ENCODE data around the gene TTC32.
"Not testable (repeated sequence)": the region's sequence is repeated elsewhere in the genome, so short reads cannot be mapped to it uniquely, and the experiment has no call there.

The TTC32 gene

GRCh38 chr2:19901442-19902215 is at the start of gene TTC32:
TSS of gene TTC32 (minus strand) at chr2:19901983. CDS start at chr2:19901854, 129 bp downstream.
- no peak for FAIRE-seq

GRCh38 chr2:19949071-19949470 is 47.3 kb upstream of the TTC32 start:
- no peak for FAIRE-seq

- FAIRE-seq, result no peak
Observed at GRCh38 chr2:19947184-19947940, 45.6 kb upstream of the TTC32 start.

- no peak for FAIRE-seq
Observed at GRCh38 chr2:19944205-19944845, 42.5 kb upstream of the TTC32 start.

GRCh38 chr2:19943189-19943588 is 41.4 kb upstream of the TTC32 start:
- no peak for FAIRE-seq

GRCh38 chr2:19942199-19942598 is 40.4 kb upstream of the TTC32 start:
- no peak for FAIRE-seq

GRCh38 chr2:19937004-19937403 is 35.2 kb upstream of the TTC32 start:
- peak; percentile 94 for FAIRE-seq

- FAIRE-seq, result no peak
Observed at GRCh38 chr2:19936203-19936602, 34.4 kb upstream of the TTC32 start.

- peak; percentile 86 for FAIRE-seq
Observed at GRCh38 chr2:19933351-19933981, 31.7 kb upstream of the TTC32 start.

- no peak for FAIRE-seq
Observed at GRCh38 chr2:19932928-19933327, 31.1 kb upstream of the TTC32 start.

- FAIRE-seq, result no peak
Observed at GRCh38 chr2:19929226-19929625, 27.4 kb upstream of the TTC32 start.

- FAIRE-seq, result not testable (repeated sequence)
Observed at GRCh38 chr2:19927816-19928215, 26.0 kb upstream of the TTC32 start.

GRCh38 chr2:19924526-19924925 is 22.7 kb upstream of the TTC32 start:
- not testable (repeated sequence) for FAIRE-seq

GRCh38 chr2:19922188-19922587 is 20.4 kb upstream of the TTC32 start:
- not testable (repeated sequence) for FAIRE-seq

- no peak for FAIRE-seq
Observed at GRCh38 chr2:19916385-19916950, 14.7 kb upstream of the TTC32 start.

GRCh38 chr2:19914266-19914975 is 12.6 kb upstream of the TTC32 start:
- FAIRE-seq, result no peak

- FAIRE-seq, result no peak
Observed at GRCh38 chr2:19911808-19912509, 10.2 kb upstream of the TTC32 start.

GRCh38 chr2:19902216-19902740 is 495 bp upstream of the TTC32 start:
- no peak for FAIRE-seq

GRCh38 chr2:19900931-19901441 is 797 bp downstream of the TTC32 start:
- no peak for FAIRE-seq

GRCh38 chr2:19899985-19900930 is 1.5 kb downstream of the TTC32 start:
- FAIRE-seq, result no peak
